ENCODE measurements around the gene UBE2J2.

UBE2J2 gene

DNA sequence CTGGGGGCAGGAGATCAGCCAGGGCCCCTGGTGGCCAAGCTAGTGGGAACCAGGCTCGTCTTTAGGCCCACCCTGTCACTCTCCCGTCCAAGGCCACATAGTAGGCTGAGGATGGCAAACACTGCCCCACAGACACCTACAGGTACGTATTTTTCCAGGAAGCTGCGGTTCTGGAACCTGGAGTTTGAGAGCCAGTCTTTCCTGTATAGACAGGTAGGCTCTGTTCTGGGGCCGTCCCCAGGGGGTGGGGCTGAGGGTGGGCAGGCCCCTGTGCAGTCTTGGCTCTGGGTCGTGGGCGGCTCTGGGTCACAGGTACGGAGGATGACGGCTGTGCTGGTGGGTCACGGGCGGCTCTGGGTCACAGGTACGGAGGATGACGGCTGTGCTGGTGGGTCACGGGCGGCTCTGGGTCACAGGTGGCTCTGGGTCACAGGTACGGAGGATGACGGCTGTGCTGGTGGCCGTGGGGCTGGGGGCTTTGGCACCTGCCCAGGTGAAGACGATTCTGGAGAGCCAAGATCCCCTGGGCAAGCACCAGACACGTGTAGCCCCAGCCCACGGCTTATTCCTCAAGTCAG lies 36.9 kb upstream of the UBE2J2 start:
- Histone ChIP-seq H3K9me3 (no peaks in the 10 kb centered on the region), H3K36me3 (peaks cover 60% of the 10 kb centered on the region), H3K27me3 (no peaks in the 10 kb centered on the region), H3K4me1 (no peaks in the 10 kb centered on the region), H3K4me3 (ENCODE audit: low read depth, low read length) (no peak overlapping the region)
- DNase-seq = no peak
- TF ChIP-seq, protein P1, sequence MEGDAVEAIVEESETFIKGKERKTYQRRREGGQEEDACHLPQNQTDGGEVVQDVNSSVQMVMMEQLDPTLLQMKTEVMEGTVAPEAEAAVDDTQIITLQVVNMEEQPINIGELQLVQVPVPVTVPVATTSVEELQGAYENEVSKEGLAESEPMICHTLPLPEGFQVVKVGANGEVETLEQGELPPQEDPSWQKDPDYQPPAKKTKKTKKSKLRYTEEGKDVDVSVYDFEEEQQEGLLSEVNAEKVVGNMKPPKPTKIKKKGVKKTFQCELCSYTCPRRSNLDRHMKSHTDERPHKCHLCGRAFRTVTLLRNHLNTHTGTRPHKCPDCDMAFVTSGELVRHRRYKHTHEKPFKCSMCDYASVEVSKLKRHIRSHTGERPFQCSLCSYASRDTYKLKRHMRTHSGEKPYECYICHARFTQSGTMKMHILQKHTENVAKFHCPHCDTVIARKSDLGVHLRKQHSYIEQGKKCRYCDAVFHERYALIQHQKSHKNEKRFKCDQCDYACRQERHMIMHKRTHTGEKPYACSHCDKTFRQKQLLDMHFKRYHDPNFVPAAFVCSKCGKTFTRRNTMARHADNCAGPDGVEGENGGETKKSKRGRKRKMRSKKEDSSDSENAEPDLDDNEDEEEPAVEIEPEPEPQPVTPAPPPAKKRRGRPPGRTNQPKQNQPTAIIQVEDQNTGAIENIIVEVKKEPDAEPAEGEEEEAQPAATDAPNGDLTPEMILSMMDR (IDR thresholded peaks at IDR 0.05; ENCODE audit: low read depth, low read length) = no peak

DNA sequence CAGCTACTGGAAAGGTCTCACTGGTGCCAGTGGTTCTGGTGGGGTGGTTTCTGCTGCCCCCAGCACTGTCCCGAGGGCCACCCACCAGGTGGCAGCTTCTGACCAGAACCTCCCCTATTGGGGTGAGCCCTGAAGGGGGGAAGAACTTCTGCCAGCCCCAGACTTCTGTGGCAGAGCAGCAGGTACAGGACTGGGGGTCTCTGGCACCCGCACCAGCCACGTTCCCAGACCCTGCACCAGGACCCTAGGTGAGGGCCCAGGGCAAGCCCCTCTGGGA lies 36.4 kb upstream of the UBE2J2 start:
- H3K4me1 ChIP-seq = no peaks in the 10 kb centered on the region; the same call in 1 of the 2 replicates
- TF ChIP-seq, protein P1 (IDR thresholded peaks at IDR 0.05; ENCODE audit: low read depth, low read length) = no peak
- H3K27me3 ChIP-seq = no peaks in the 10 kb centered on the region
- no peaks in the 10 kb centered on the region for H3K9me3 ChIP-seq
- H3K36me3 ChIP-seq = peaks cover 57% of the 10 kb centered on the region
- no peak for DNase-seq
- H3K4me3 ChIP-seq (ENCODE audit: low read depth, low read length) = peak overlapping the region; percentile 80; the same call in 1 of the 2 replicates

DNA sequence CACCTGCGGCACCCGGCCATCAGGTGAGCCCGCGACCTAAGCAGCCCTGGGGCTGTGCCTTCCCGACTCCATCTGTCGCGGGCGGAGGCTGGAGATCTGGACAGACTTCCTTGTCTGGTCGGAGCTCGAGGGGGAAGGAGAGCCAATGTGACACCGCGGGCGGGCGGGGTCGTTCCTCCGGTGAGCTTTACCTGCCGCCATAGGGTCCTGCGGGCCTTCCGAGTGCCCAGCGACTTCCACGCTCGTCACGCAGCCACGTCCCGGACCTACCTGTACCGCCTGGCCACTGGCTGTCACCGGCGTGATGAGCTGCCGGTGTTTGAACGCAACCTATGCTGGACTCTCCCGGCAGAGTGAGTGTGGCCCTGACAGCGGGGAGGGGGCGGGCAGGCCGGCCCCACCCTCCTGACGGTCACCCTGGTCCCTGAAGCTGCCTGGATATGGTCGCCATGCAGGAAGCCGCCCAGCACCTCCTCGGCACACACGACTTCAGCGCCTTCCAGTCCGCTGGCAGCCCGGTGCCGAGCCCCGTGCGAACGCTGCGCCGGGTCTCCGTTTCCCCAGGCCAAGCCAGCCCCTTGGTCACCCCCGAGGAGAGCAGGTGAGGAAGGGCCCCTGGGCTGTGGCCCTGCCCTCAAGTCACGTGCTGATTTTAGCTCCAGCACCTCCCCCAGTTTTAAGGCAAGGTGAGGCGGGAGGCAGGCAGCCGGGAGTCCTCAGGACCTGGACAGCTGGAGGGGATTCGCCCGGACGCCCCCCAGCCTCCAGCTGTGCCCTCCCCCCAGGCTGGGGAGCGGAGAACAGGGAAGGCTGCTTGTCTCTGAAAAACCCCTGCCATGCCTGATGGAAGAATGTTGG lies 35.8 kb upstream of the UBE2J2 start:
- peaks cover 51% of the 10 kb centered on the region for H3K36me3 ChIP-seq
- no peak for DNase-seq
- H3K4me3 ChIP-seq (ENCODE audit: low read depth, low read length) = peak overlapping the region; percentile 80
- H3K27me3 ChIP-seq = no peaks in the 10 kb centered on the region
- TF ChIP-seq, protein P1 (IDR thresholded peaks at IDR 0.05; ENCODE audit: low read depth, low read length) = no peak
- H3K9me3 ChIP-seq = no peaks in the 10 kb centered on the region
- peaks cover under 1% of the 10 kb centered on the region for H3K4me1 ChIP-seq

DNA sequence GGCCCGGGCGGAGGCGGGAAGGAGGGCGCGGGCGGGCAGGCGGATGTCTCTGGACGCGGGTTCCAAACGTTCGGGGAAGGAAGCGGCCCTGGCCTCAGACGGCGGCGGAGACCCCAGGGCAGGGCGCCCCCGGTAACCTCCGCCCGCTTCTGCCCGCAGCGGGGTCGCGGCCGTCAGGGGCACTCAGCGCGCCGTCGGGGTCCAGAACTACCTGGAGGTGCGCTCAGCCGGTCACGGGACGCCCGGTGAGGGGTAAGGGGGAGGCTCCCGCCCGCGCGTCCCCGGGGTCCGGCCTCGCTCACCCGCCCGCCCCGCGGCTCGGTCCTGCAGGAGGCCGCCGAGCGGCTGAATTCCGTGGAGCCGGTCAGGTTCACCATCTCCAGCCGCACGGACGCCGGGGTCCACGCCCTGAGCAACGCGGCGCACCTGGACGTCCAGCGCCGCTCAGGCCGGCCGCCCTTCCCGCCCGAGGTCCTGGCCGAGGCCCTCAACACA lies 35.1 kb upstream of the UBE2J2 start:
- H3K4me1 ChIP-seq = peaks cover 6% of the 10 kb centered on the region
- peaks cover 44% of the 10 kb centered on the region for H3K36me3 ChIP-seq
- no peak for DNase-seq
- no peaks in the 10 kb centered on the region for H3K27me3 ChIP-seq
- H3K9me3 ChIP-seq = no peaks in the 10 kb centered on the region
- H3K4me3 ChIP-seq (ENCODE audit: low read depth, low read length) = peak overlapping the region; percentile 80
- TF ChIP-seq, protein P1 (IDR thresholded peaks at IDR 0.05; ENCODE audit: low read depth, low read length) = no peak

DNA sequence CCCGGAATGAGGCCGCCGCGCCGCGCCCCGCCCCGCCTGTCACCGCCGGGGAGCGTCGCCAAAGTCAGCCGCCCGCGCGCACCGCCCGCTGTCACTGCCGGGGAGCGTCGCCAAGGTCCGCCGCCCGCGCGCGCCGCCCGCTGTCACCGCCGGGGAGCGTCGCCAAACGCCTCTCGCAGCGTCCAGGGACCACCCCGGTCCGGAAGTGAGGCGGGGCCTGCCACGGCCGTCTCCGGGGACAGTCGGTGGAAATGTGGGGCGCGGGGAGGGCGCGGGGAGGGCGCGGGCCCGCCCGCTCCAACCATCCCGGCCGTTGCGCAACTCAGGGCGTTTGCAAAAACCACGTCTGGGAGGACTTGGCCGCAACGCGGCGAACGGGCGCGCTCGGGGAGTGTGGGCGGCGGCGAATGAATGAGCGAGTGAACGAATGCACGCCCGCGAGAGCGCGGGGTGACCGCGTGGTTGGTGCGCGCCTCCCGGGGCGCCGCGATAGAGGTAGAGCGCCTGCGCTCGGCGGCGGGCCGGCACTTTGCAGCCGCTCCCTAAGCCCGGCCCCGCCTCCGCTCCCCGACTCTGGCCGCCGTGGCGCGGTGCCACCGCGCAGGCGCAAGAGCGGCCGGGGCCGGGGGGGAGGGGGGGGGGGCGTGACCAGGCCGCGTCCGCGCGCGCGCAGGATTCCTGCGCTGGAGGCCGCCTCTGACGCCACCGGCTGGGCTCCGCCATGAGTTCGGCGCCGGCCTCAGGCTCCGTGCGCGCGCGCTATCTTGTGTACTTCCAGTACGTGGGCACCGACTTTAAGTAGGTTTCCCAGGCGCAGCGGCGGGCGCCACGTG lies 34.5 kb upstream of the UBE2J2 start, which contains the start of the genes ACAP3 and PUSL1:
TSS of gene ACAP3 (minus strand) at position 8 of the 833 bp plus-strand sequence. CDS start 115 bp downstream, outside the sequence.
TSS of gene PUSL1 (plus strand) at position 675 of the 833 bp plus-strand sequence. CDS start at position 722, 47 bp downstream.
- DNase-seq = peak; percentile 93
- Histone ChIP-seq H3K36me3 (peaks cover 38% of the 10 kb centered on the region), H3K4me3 (ENCODE audit: low read depth, low read length) (peak within 1 kb of the TSS; percentile 90), H3K4me1 (peaks cover 9% of the 10 kb centered on the region), H3K9me3 (no peaks in the 10 kb centered on the region), H3K27me3 (no peaks in the 10 kb centered on the region)
- TF ChIP-seq, protein P1 (IDR thresholded peaks at IDR 0.05; ENCODE audit: low read depth, low read length) = no peak

All from BE2C (cell line).